CD14-positive monocyte (primary cell): Measurements from ENCODE around the gene FBXW7. TPM values are rescaled to one million over a fixed set of nuclear protein-coding genes. Genes with fewer than 3 reads are reported as not detected.
A peak's percentile ranks its signal among the peaks of the same experiment; 100 is the strongest.

ENCODE experiments used
- DNase-seq, 3 donors: peaks; one replicate each; pipeline ENCODE4 v3.0.0-alpha.2; 2011 to 2022
- H2AFZ ChIP-seq: 2 replicates; pipeline ENCODE4 v1.6.0; 2012; ENCODE audit warnings: mild to moderate bottlenecking, low read depth, low read length, inconsistent platforms; ENCODE audit not compliant: insufficient read depth, poor library complexity, severe bottlenecking
- H3K27ac ChIP-seq, 2 donors: 1 replicate in 1 of 2; 2 replicates in 1 of 2; pipeline ENCODE4 v1.5.1; 2012 to 2013; ENCODE audit warnings: low read length in 2 of 2, control low read depth in 1 of 2, inconsistent platforms in 1 of 2, low read depth in 1 of 2, mild to moderate bottlenecking in 1 of 2
- H3K27me3 ChIP-seq, 2 donors: one replicate each; pipeline versions ENCODE4 v1.6.0 to v1.6.1; 2011 to 2013; ENCODE audit warnings: low read length in 2 of 2; ENCODE audit not compliant: control insufficient read depth in 2 of 2, insufficient read depth in 2 of 2
- H3K36me3 ChIP-seq, 2 donors: replicated peaks in 1 of 2; 1 replicate in 1 of 2; 2 replicates in 1 of 2; pipeline versions ENCODE4 v1.5.1 to v1.6.1; 2012 to 2013; ENCODE audit warnings: low read length in 2 of 2, control low read depth in 1 of 2, inconsistent platforms in 1 of 2, mild to moderate bottlenecking in 1 of 2; ENCODE audit not compliant: insufficient read depth in 2 of 2, control insufficient read depth in 1 of 2
- H3K4me1 ChIP-seq, 2 donors: 1 replicate in 1 of 2; 2 replicates in 1 of 2; pipeline versions ENCODE4 v1.5.1 to v1.6.1; 2012 to 2013; ENCODE audit warnings: low read length in 2 of 2, control low read depth in 1 of 2, inconsistent platforms in 1 of 2, mild to moderate bottlenecking in 1 of 2, moderate library complexity in 1 of 2; ENCODE audit not compliant: insufficient read depth in 2 of 2, control insufficient read depth in 1 of 2
- H3K4me2 ChIP-seq: replicated peaks from 2 replicates; pipeline ENCODE3; 2012; ENCODE audit warnings: low read length, moderate library complexity, mild to moderate bottlenecking; ENCODE audit not compliant: poor library complexity, severe bottlenecking; ENCODE audit errors: extremely low read depth
- H3K4me3 ChIP-seq, 3 experiments: fragments of 200-600 bp in 1 of 3; sonication (generic) in 1 of 3; replicated peaks in 1 of 3; 1 replicate in 2 of 3; 2 replicates in 1 of 3; pipeline ENCODE4 v1.5.1; 2011 to 2013; ENCODE audit warnings: low read length in 3 of 3, mild to moderate bottlenecking in 3 of 3, control low read depth in 2 of 3, low read depth in 2 of 3, inconsistent platforms in 1 of 3, moderate library complexity in 1 of 3
- H3K79me2 ChIP-seq: 2 replicates; pipeline ENCODE4 v1.6.0; 2012; ENCODE audit warnings: mild to moderate bottlenecking, control low read depth, inconsistent platforms, low read length, moderate library complexity; ENCODE audit not compliant: insufficient read depth
- H3K9ac ChIP-seq: 2 replicates; pipeline ENCODE4 v1.6.0; 2017; ENCODE audit warnings: low read length, mild to moderate bottlenecking; ENCODE audit not compliant: insufficient read depth, poor library complexity, severe bottlenecking
- H3K9me3 ChIP-seq, 2 donors: replicated peaks in 1 of 2; 1 replicate in 1 of 2; 2 replicates in 1 of 2; pipeline versions ENCODE4 v1.5.1 to v1.6.1; 2012 to 2013; ENCODE audit warnings: low read length in 2 of 2, control low read depth in 1 of 2; ENCODE audit not compliant: control insufficient read depth in 1 of 2, insufficient read depth in 1 of 2
- H4K20me1 ChIP-seq: 2 replicates; pipeline ENCODE4 v1.6.0; 2012; ENCODE audit warnings: mild to moderate bottlenecking, low read length, control low read depth, moderate library complexity; ENCODE audit not compliant: insufficient read depth
- H3K27ac Mint-ChIP-seq, 7 donors: one replicate each; pipeline ENCODE4 v1.8.0; 2020; ENCODE audit warnings: mild to moderate bottlenecking in 7 of 7, mixed read lengths in 7 of 7, moderate library complexity in 6 of 7, inconsistent platforms in 2 of 7
- H3K27me3 Mint-ChIP-seq, 3 donors: one replicate each; pipeline ENCODE4 v1.8.0; 2021 to 2022; ENCODE audit warnings: low read depth in 3 of 3, mild to moderate bottlenecking in 3 of 3, mixed read lengths in 3 of 3, moderate library complexity in 3 of 3, inconsistent platforms in 1 of 3
- H3K36me3 Mint-ChIP-seq, 2 donors: one replicate each; pipeline ENCODE4 v1.8.0; 2020; ENCODE audit warnings: mixed read lengths in 2 of 2, inconsistent platforms in 1 of 2, mild to moderate bottlenecking in 1 of 2
- H3K4me1 Mint-ChIP-seq: one replicate; pipeline ENCODE4 v1.8.0; 2020; ENCODE audit warnings: mild to moderate bottlenecking, mixed read lengths
- H3K4me3 Mint-ChIP-seq, 2 donors: one replicate each; pipeline ENCODE4 v1.8.0; 2020; ENCODE audit warnings: mild to moderate bottlenecking in 2 of 2, mixed read lengths in 2 of 2, moderate library complexity in 1 of 2
- H3K9me3 Mint-ChIP-seq, 7 donors: one replicate each; pipeline ENCODE4 v1.8.0; 2020 to 2022; ENCODE audit warnings: mixed read lengths in 7 of 7, mild to moderate bottlenecking in 6 of 7, moderate library complexity in 6 of 7, inconsistent platforms in 2 of 7
- WGBS: methylation state at CpG from one replicate; pipeline ENCODE4 v1.1.5; 2013; ENCODE audit warnings: missing lambda C conversion rate; ENCODE audit not compliant: insufficient coverage; 5-methylcytosine and 5-hydroxymethylcytosine counted together
- intact Hi-C, 2 donors: fragments of 100-400 bp; cut with micrococcal nuclease; formaldehyde crosslinking; loops; one replicate each; pipeline versions ENCODE4 v1.15.0 to v1.15.1; 2023
- polyA plus RNA-seq, 3 donors: library from polyadenylated mRNA; depleted of rRNA in 1 of 3; unstranded in 2 of 3; stranded (reverse) in 1 of 3; fragments of 300-500 nt in 2 of 3; fragments of >200 nt in 1 of 3; fragmentation: Illumina TruSeq in 2 of 3; gene quantifications; 1 replicate in 2 of 3; 2 replicates in 1 of 3; pipeline ENCODE4 v1.2.3, GENCODE V29; 2012 to 2021
- TF ChIP-seq, protein P1 (sequence below): fragments of 200-600 bp; IDR thresholded peaks from one replicate; pipeline ENCODE4 v1.8.0; 2022; ENCODE audit warnings: antibody characterized with exemption, mild to moderate bottlenecking

Gene FBXW7
- polyA plus RNA-seq, 3 donors: 25.1 to 44.9 (median 35.6) TPM

DNA sequence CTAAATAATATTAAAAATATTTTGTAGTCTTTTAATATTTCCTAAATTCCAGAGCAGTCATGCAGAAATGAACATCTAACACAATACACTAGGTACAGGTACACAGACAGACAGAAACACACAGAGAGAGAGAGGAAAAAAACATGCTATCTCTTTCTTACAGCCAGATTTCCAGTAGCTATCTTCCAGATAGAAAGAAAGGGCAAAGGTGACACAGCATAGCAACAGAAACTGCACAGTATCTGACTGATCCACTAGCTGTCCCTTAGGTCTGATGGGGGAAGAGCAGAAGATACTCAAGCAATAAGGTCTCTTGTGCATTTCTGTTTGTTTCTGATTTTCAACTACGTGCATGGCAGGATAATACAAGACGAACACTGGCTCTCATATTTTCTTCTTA is 7.8 kb downstream of the FBXW7 start:
- intact Hi-C loops: no loop called here
- TF ChIP-seq, protein P1, sequence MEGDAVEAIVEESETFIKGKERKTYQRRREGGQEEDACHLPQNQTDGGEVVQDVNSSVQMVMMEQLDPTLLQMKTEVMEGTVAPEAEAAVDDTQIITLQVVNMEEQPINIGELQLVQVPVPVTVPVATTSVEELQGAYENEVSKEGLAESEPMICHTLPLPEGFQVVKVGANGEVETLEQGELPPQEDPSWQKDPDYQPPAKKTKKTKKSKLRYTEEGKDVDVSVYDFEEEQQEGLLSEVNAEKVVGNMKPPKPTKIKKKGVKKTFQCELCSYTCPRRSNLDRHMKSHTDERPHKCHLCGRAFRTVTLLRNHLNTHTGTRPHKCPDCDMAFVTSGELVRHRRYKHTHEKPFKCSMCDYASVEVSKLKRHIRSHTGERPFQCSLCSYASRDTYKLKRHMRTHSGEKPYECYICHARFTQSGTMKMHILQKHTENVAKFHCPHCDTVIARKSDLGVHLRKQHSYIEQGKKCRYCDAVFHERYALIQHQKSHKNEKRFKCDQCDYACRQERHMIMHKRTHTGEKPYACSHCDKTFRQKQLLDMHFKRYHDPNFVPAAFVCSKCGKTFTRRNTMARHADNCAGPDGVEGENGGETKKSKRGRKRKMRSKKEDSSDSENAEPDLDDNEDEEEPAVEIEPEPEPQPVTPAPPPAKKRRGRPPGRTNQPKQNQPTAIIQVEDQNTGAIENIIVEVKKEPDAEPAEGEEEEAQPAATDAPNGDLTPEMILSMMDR: no peak
- no peak overlapping the region for H3K9ac ChIP-seq
- peaks cover 100% of the 10 kb centered on the region for H4K20me1 ChIP-seq
- peak overlapping the region in 1 of 7 donors; percentile 5 for H3K27ac Mint-ChIP-seq
- no peaks in the 10 kb centered on the region for H3K27me3 ChIP-seq
- no peak overlapping the region for H3K27ac ChIP-seq
- no peak overlapping the region for H3K4me2 ChIP-seq
- H2AFZ ChIP-seq: no peak overlapping the region
- H3K4me1 ChIP-seq: peaks cover 3 to 22% of the 10 kb centered on the region in 2 donors
- no peak for DNase-seq
- no peaks in the 10 kb centered on the region for H3K9me3 ChIP-seq
- H3K4me3 ChIP-seq: no peak overlapping the region
- no peaks in the 10 kb centered on the region for H3K9me3 Mint-ChIP-seq
- no CpG with 5 or more reads among the region's 2 CpGs for whole genome bisulfite sequencing
- no peaks in the 10 kb centered on the region for H3K27me3 Mint-ChIP-seq
- peaks cover 14 to 36% of the 10 kb centered on the region in 2 donors for H3K36me3 ChIP-seq
- H3K4me3 Mint-ChIP-seq: no peak overlapping the region
- H3K79me2 ChIP-seq: peaks cover 99% of the 10 kb centered on the region
- H3K4me1 Mint-ChIP-seq: peaks cover 48% of the 10 kb centered on the region
- H3K36me3 Mint-ChIP-seq: peaks cover 31 to 57% of the 10 kb centered on the region in 2 donors

DNA sequence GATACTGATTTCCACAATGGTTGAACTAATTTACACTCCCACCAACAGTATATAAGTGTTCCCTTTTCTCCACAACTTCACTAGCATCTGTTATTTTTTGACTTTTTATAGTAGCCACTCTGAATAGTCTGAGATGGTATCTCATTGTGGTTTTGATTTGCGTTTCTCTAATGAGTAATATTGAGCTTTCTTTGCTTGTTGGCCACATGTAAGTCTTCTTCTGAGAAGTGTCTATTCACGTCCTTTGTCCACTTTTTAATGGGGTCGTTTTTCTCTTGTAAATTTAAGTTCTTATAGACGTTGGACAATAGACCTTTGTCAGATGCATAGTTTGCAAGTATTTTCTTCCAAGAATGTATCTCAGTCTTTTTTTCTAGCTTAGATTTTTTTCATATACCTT is 10.0 kb downstream of the FBXW7 start:
- 100% methylated on average over 1 of the region's 4 CpGs for WGBS
- H3K9me3 Mint-ChIP-seq: peaks cover 0 to 1% (median 0%) of the 10 kb centered on the region in 7 donors
- no peak overlapping the region for H3K4me3 Mint-ChIP-seq
- no peaks in the 10 kb centered on the region for H3K27me3 ChIP-seq
- H2AFZ ChIP-seq: no peak overlapping the region
- no peak overlapping the region for H3K27ac ChIP-seq
- H3K27me3 Mint-ChIP-seq: no peaks in the 10 kb centered on the region
- H4K20me1 ChIP-seq: peaks cover 100% of the 10 kb centered on the region
- H3K36me3 ChIP-seq: peaks cover 11 to 40% of the 10 kb centered on the region in 2 donors
- peaks cover 37% of the 10 kb centered on the region for H3K4me1 Mint-ChIP-seq
- no peak for DNase-seq
- TF ChIP-seq, protein P1: no peak
- peaks cover 99% of the 10 kb centered on the region for H3K79me2 ChIP-seq
- no peaks in the 10 kb centered on the region for H3K9me3 ChIP-seq
- intact Hi-C loops: no loop called here
- H3K4me2 ChIP-seq: no peak overlapping the region
- no peak overlapping the region for H3K27ac Mint-ChIP-seq
- peaks cover 0 to 2% of the 10 kb centered on the region in 2 donors for H3K4me1 ChIP-seq
- H3K36me3 Mint-ChIP-seq: peaks cover 22 to 47% of the 10 kb centered on the region in 2 donors
- no peak overlapping the region for H3K4me3 ChIP-seq
- H3K9ac ChIP-seq: no peak overlapping the region
